Trophoblast cell (in vitro differentiated cells and primary cell): ENCODE data around the gene CNN3.
A peak's percentile ranks its signal among the peaks of the same experiment; 100 is the strongest.

Experiments used
- DNase-seq, 2 donors: peaks; one replicate each; pipeline ENCODE4 v3.0.0-alpha.2; 2016
- H2AFZ ChIP-seq: 2 replicates; pipeline ENCODE4 v1.6.1; 2013; ENCODE audit warnings: low read length, moderate library complexity, mild to moderate bottlenecking; ENCODE audit not compliant: insufficient read depth, poor library complexity
- H2AK5ac ChIP-seq: 2 replicates; pipeline ENCODE4 v1.6.1; 2013; ENCODE audit warnings: mild to moderate bottlenecking, low read length
- H2BK120ac ChIP-seq: 2 replicates; pipeline ENCODE4 v1.6.1; 2013; ENCODE audit warnings: low read length, mild to moderate bottlenecking, moderate library complexity; ENCODE audit not compliant: insufficient read depth, poor library complexity
- H2BK12ac ChIP-seq: 2 replicates; pipeline ENCODE4 v1.6.1; 2013; ENCODE audit warnings: mild to moderate bottlenecking, low read length, moderate library complexity
- H2BK5ac ChIP-seq: 2 replicates; pipeline ENCODE4 v1.6.1; 2013; ENCODE audit warnings: low read length, low read depth, moderate library complexity, mild to moderate bottlenecking; ENCODE audit not compliant: poor library complexity
- H3K14ac ChIP-seq: 2 replicates; pipeline ENCODE4 v1.6.1; 2013; ENCODE audit warnings: mild to moderate bottlenecking, low read length
- H3K18ac ChIP-seq: 2 replicates; pipeline ENCODE4 v1.6.1; 2013; ENCODE audit warnings: mild to moderate bottlenecking, low read length
- H3K23ac ChIP-seq: 2 replicates; pipeline ENCODE4 v1.6.1; 2013; ENCODE audit warnings: low read length
- H3K27ac ChIP-seq: 2 replicates; pipeline ENCODE4 v1.5.1; 2013; ENCODE audit warnings: low read depth, mild to moderate bottlenecking, inconsistent platforms, low read length, moderate library complexity
- H3K27me3 ChIP-seq: 2 replicates; pipeline ENCODE4 v1.6.1; 2013; ENCODE audit warnings: inconsistent platforms, mild to moderate bottlenecking, low read length, moderate library complexity; ENCODE audit not compliant: insufficient read depth
- H3K36me3 ChIP-seq, 2 experiments: 1 replicate in 1 of 2; 2 replicates in 1 of 2; pipeline ENCODE4 v1.6.1; 2013; ENCODE audit warnings: low read length in 2 of 2, mild to moderate bottlenecking in 2 of 2, moderate library complexity in 1 of 2; ENCODE audit not compliant: insufficient read depth in 2 of 2, control insufficient read depth in 1 of 2
- H3K4ac ChIP-seq: 2 replicates; pipeline ENCODE4 v1.6.1; 2013; ENCODE audit warnings: low read depth, mild to moderate bottlenecking, low read length, moderate library complexity
- H3K4me1 ChIP-seq, 2 experiments: 1 replicate in 1 of 2; 2 replicates in 1 of 2; pipeline ENCODE4 v1.6.1; 2013; ENCODE audit warnings: low read length in 2 of 2, mild to moderate bottlenecking in 2 of 2, moderate library complexity in 1 of 2; ENCODE audit not compliant: insufficient read depth in 2 of 2, control insufficient read depth in 1 of 2
- H3K4me2 ChIP-seq: 2 replicates; pipeline ENCODE4 v1.6.1; 2013; ENCODE audit warnings: inconsistent platforms, mild to moderate bottlenecking, low read length, moderate library complexity
- H3K4me3 ChIP-seq: 2 replicates; pipeline ENCODE4 v1.5.1; 2013; ENCODE audit warnings: mild to moderate bottlenecking, low read depth, low read length, inconsistent platforms
- H3K79me1 ChIP-seq: one replicate; pipeline ENCODE4 v1.6.1; 2013; ENCODE audit warnings: low read length
- H3K79me2 ChIP-seq: 2 replicates; pipeline ENCODE4 v1.6.1; 2013; ENCODE audit warnings: low read length, mild to moderate bottlenecking; ENCODE audit not compliant: control insufficient read depth, insufficient read depth, poor library complexity
- H3K9ac ChIP-seq: 2 replicates; pipeline ENCODE4 v1.6.1; 2013; ENCODE audit warnings: mild to moderate bottlenecking, low read length
- H3K9me3 ChIP-seq: 2 replicates; pipeline ENCODE4 v1.6.1; 2013; ENCODE audit warnings: low read depth, mild to moderate bottlenecking, control low read depth, inconsistent platforms, low read length; ENCODE audit not compliant: insufficient read depth
- H4K12ac ChIP-seq: 2 replicates; pipeline ENCODE4 v1.6.1; 2013; ENCODE audit warnings: low read depth, mild to moderate bottlenecking, low read length, moderate library complexity
- H4K8ac ChIP-seq: 2 replicates; pipeline ENCODE4 v1.6.1; 2013; ENCODE audit warnings: low read depth, mild to moderate bottlenecking, low read length, moderate library complexity
- H4K91ac ChIP-seq: one replicate; pipeline ENCODE4 v1.6.1; 2013; ENCODE audit warnings: low read depth, mild to moderate bottlenecking, low read length, moderate library complexity
- WGBS: extraction: QIAGEN DNeasy Blood & Tissue Kit; methylation state at CpG from one replicate; pipeline ENCODE4 v1.1.7; 2013; ENCODE audit warnings: missing lambda C conversion rate; ENCODE audit not compliant: insufficient read length, insufficient coverage; ENCODE audit errors: extremely low coverage; 5-methylcytosine and 5-hydroxymethylcytosine counted together

The CNN3 gene

DNA sequence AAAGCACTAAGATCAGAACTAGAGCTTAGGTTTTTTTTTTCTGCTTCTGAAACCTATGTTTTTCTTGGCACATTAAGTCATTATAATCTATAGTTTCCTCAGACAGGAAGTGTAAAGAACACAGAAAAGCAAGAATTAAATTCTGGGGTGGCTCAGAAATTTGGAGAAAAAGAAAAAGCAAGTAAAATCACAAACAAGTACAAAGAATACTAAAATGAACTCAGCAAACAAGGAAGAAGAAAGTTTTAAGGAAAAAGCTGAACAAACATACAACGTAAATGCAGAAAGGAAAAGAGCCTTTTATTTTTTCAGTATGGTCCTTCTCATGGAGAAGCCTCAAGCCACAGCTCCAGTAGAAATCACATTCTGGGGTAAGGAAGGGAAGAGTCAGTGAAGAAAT is 8.6 kb upstream of the CNN3 start:
- no peak overlapping the region for H4K8ac ChIP-seq
- no peaks in the 10 kb centered on the region for H3K9me3 ChIP-seq
- H3K36me3 ChIP-seq = no peaks in the 10 kb centered on the region
- H3K79me2 ChIP-seq = no peaks in the 10 kb centered on the region
- no peak overlapping the region for H2BK5ac ChIP-seq
- no peak overlapping the region for H3K4me3 ChIP-seq
- H3K27me3 ChIP-seq = peaks cover 2% of the 10 kb centered on the region
- H3K79me1 ChIP-seq = peaks cover 5% of the 10 kb centered on the region
- no peak overlapping the region for H3K23ac ChIP-seq
- no peak overlapping the region for H3K18ac ChIP-seq
- DNase-seq = no peak
- H3K4me1 ChIP-seq = peaks cover 5 to 6% of the 10 kb centered on the region in 2 experiments
- no peak overlapping the region for H3K9ac ChIP-seq
- H3K27ac ChIP-seq = no peak overlapping the region
- no peak overlapping the region for H3K4me2 ChIP-seq
- H2BK120ac ChIP-seq = no peak overlapping the region
- no peak overlapping the region for H3K4ac ChIP-seq
- no peak overlapping the region for H2BK12ac ChIP-seq
- no peak overlapping the region for H4K91ac ChIP-seq
- no peak overlapping the region for H2AFZ ChIP-seq
- no peak overlapping the region for H4K12ac ChIP-seq
- WGBS = no CpG with 5 or more reads among the region's 1 CpG
- H3K14ac ChIP-seq = no peak overlapping the region
- no peak overlapping the region for H2AK5ac ChIP-seq

DNA sequence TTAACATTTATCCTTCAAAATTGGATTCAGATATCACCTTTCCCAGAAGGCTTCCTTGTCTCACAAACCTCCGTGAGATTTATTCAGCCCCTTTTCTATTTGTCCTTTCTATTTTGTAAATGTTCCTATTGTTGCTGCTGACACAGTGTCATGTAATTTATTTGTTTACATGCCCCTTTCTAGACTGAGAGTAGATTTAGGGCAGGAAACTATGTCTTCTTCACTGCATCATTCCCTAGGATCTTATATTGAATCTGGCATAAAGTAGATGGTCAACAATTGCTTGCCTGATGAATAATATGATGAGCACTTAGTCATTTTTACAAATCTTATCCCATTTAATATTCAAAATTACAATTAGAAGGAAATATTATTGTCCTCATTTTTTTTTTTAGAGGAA is 8.1 kb upstream of the CNN3 start:
- H4K12ac ChIP-seq = no peak overlapping the region
- no peaks in the 10 kb centered on the region for H3K36me3 ChIP-seq
- WGBS = no CpG with 5 or more reads among the region's 1 CpG
- no peak overlapping the region for H3K4ac ChIP-seq
- H2BK5ac ChIP-seq = no peak overlapping the region
- H3K23ac ChIP-seq = no peak overlapping the region
- H3K4me3 ChIP-seq = no peak overlapping the region
- H3K4me2 ChIP-seq = no peak overlapping the region
- peaks cover 2% of the 10 kb centered on the region for H3K27me3 ChIP-seq
- peaks cover 5 to 6% of the 10 kb centered on the region in 2 experiments for H3K4me1 ChIP-seq
- no peak overlapping the region for H4K8ac ChIP-seq
- no peak overlapping the region for H3K18ac ChIP-seq
- H2BK12ac ChIP-seq = no peak overlapping the region
- peaks cover 5% of the 10 kb centered on the region for H3K79me1 ChIP-seq
- no peak for DNase-seq
- H4K91ac ChIP-seq = no peak overlapping the region
- H2AFZ ChIP-seq = no peak overlapping the region
- no peak overlapping the region for H2BK120ac ChIP-seq
- no peak overlapping the region for H2AK5ac ChIP-seq
- no peaks in the 10 kb centered on the region for H3K79me2 ChIP-seq
- H3K9me3 ChIP-seq = no peaks in the 10 kb centered on the region
- no peak overlapping the region for H3K27ac ChIP-seq
- no peak overlapping the region for H3K9ac ChIP-seq
- no peak overlapping the region for H3K14ac ChIP-seq

DNA sequence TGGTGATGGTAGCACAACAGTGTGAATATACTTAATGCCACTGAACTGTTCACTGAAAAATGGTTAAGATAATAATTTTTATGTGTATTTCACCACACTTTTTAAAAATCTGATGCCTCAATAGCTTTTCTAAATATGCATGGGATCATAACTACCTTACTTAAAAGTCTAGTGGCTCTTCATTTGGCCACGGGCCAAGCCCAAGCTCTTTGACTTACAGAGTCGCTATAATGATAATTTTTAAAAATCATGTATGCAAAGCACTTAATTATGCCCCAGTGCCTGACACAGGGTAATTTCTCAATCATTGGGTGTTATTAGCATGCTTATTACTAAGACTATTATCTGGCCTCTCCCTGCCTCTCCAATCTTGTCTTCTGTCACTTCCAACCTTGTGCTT is 7.6 kb upstream of the CNN3 start:
- Histone ChIP-seq H2AK5ac (no peak overlapping the region), H4K91ac (no peak overlapping the region), H3K18ac (no peak overlapping the region), H3K9ac (no peak overlapping the region), H3K9me3 (no peaks in the 10 kb centered on the region), H2AFZ (no peak overlapping the region), H3K23ac (no peak overlapping the region), H3K79me2 (no peaks in the 10 kb centered on the region), H3K79me1 (peaks cover 5% of the 10 kb centered on the region), H4K8ac (no peak overlapping the region), H2BK12ac (no peak overlapping the region), H3K4me1 (peaks cover 7% of the 10 kb centered on the region in 2 experiments), H3K4ac (no peak overlapping the region), H3K27me3 (peaks cover 2% of the 10 kb centered on the region), H4K12ac (no peak overlapping the region), H2BK120ac (no peak overlapping the region), H3K14ac (no peak overlapping the region), H3K27ac (no peak overlapping the region), H3K4me3 (no peak overlapping the region), H3K4me2 (no peak overlapping the region), H2BK5ac (no peak overlapping the region), H3K36me3 (no peaks in the 10 kb centered on the region)
- no peak for DNase-seq
- no CpG with 5 or more reads among the region's 2 CpGs for WGBS

DNA sequence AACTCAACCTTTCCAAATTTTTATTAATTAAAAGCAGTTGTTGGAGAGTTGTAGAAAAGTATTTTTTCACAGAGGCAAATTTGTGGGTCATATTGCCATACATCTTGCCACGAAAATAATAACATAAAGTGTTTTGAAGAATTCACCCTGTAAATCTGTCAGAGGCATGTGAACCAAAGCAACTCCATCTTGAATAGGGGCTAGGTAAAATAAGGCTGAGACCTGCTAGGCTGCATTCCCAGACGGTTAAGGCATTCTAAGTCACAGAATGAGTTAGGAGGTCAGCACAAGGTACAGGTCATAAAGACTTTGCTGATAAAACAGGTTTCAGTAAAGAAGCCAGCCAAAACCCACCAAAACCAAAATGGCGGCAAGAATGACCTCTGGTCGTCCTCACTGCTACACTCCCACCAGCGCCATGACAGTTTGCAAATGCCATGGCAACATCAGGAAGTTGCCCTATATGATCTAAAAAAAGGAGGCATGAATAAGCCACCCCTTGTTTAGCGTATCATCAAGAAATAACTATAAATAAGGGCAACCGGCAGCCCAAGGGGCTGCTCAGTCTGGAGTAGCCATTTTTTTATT is 4.4 kb upstream of the CNN3 start:
- Histone ChIP-seq H2BK120ac (no peak overlapping the region), H3K23ac (no peak overlapping the region), H3K4me1 (peaks cover 13 to 15% of the 10 kb centered on the region in 2 experiments), H3K4me2 (no peak overlapping the region), H2AK5ac (no peak overlapping the region), H3K27ac (no peak overlapping the region), H3K18ac (no peak overlapping the region), H2BK12ac (no peak overlapping the region), H4K91ac (no peak overlapping the region), H2AFZ (no peak overlapping the region), H3K79me1 (peaks cover 17% of the 10 kb centered on the region), H4K12ac (no peak overlapping the region), H3K9ac (no peak overlapping the region), H3K79me2 (peaks cover 5% of the 10 kb centered on the region), H3K4ac (no peak overlapping the region), H3K9me3 (no peaks in the 10 kb centered on the region), H3K27me3 (peaks cover 2% of the 10 kb centered on the region), H3K4me3 (no peak overlapping the region), H3K36me3 (no peaks in the 10 kb centered on the region), H4K8ac (no peak overlapping the region), H2BK5ac (no peak overlapping the region), H3K14ac (no peak overlapping the region)
- no CpG with 5 or more reads among the region's 7 CpGs for WGBS
- peak in 1 of 2 donors; percentile 35 for DNase-seq
